Nephron progenitor cell (in vitro differentiated cells): ENCODE results near the gene NRIP2.

Experiments
- DNase-seq: peaks from one replicate; pipeline ENCODE4 v3.0.0; 2021
- H3K27ac Mint-ChIP-seq: 2 replicates; pipeline ENCODE4 v1.8.0; 2021; ENCODE audit warnings: mild to moderate bottlenecking, moderate library complexity, mixed read lengths
- H3K27me3 Mint-ChIP-seq: 2 replicates; pipeline ENCODE4 v1.8.0; 2021; ENCODE audit warnings: mild to moderate bottlenecking, low read depth, mixed read lengths; ENCODE audit not compliant: poor library complexity
- H3K36me3 Mint-ChIP-seq: 2 replicates; pipeline ENCODE4 v1.8.0; 2021; ENCODE audit warnings: low read depth, mixed read lengths
- H3K4me1 Mint-ChIP-seq: 2 replicates; pipeline ENCODE4 v1.8.0; 2021; ENCODE audit warnings: mixed read lengths
- H3K4me3 Mint-ChIP-seq: 2 replicates; pipeline ENCODE4 v1.8.0; 2021; ENCODE audit warnings: mild to moderate bottlenecking, moderate library complexity, mixed read lengths
- H3K9me3 Mint-ChIP-seq: 2 replicates; pipeline ENCODE4 v1.8.0; 2021; ENCODE audit warnings: mild to moderate bottlenecking, moderate library complexity, mixed read lengths
- CTCF ChIP-seq: fragments of 200-600 bp; sonication (generic); IDR thresholded peaks from 2 replicates; pipeline ENCODE4 v1.5.0; 2021; ENCODE audit warnings: antibody characterized with exemption

Gene NRIP2

DNA sequence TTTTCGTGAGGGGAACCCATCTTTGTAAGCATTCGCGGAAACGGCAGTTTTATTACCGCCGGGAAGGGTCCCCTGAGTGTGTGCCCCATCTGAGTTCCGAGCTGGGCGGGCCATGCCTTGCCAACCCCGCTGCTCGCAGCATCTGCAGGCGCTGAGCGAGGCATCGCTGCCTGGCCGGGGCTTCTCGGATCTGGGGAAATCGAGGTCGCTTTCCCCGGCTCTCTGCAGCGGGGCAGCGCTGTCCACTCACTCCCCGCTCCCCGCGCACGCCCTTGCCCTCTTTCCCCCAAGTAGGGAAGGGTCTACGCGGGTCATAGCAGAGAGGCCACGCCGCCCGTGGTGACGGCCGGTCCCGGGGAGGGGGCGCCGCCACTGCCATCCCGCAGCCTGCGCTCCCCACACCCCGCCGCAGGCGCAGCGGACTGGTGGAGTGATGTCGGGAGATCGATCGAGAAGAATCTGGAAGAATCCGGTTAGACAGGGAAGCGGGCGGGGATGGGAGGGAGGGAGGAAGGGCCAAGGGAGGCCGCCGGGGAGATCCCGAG lies 40.6 kb downstream of the NRIP2 start:
- Mint-ChIP-seq H3K4me3 (peak overlapping the region; percentile 77), H3K27ac (no peak overlapping the region), H3K27me3 (peaks cover 22% of the 10 kb centered on the region), H3K4me1 (peaks cover 45% of the 10 kb centered on the region), H3K9me3 (no peaks in the 10 kb centered on the region), H3K36me3 (peaks cover 26% of the 10 kb centered on the region)
- DNase-seq, result no peak
- TF ChIP-seq CTCF, result no peak

GRCh38 chr12:2793561-2793960 lies 41.3 kb downstream of the NRIP2 start:
- no peak for DNase-seq
- Mint-ChIP-seq H3K9me3 (no peaks in the 10 kb centered on the region), H3K36me3 (peaks cover 19% of the 10 kb centered on the region), H3K4me1 (peaks cover 45% of the 10 kb centered on the region), H3K27ac (no peak overlapping the region), H3K4me3 (peak overlapping the region; percentile 77), H3K27me3 (peaks cover 28% of the 10 kb centered on the region)
- TF ChIP-seq CTCF, result no peak

DNA sequence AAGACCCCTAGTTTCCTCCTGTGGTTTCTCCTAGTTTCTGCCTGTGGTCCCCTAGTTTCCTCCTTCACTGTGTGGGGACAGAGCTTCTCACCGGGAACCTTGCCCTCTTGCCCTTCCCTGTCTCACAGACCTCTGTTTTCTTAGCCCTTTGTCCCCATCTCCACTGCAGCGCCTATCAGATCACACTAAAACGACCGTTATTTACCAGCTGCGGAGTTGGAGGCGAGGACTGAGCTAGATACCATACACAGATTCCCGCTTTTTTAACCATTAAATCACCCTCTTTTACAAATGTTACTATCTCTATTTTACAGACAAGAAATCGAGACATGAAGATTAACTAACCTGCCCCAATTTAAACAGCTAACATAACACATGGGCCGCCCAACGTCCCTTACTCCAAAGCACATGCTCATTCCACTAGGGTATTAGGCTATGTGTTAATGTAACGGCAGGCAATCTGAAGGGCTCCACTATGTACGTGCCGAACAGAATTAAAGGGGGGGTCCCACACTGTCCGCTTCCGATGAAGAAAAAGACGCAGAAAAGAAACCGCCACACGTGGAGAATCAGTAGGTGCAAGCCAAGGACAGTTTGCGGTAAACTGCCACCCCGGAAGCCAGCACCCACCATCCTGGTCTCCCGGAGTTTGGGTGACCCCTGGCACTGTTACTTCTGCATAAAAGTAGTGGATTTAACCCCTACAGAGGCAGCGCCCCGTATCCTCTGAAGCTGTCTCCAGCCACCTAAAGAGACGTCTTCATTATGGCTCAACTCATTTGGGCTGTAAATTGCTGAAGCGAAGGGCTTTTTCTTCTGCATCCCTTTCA lies 41.9 kb downstream of the NRIP2 start:
- Mint-ChIP-seq H3K9me3 (no peaks in the 10 kb centered on the region), H3K27ac (peak overlapping the region; percentile 16), H3K27me3 (peaks cover 33% of the 10 kb centered on the region), H3K4me1 (peaks cover 43% of the 10 kb centered on the region), H3K36me3 (peaks cover 12% of the 10 kb centered on the region), H3K4me3 (peak overlapping the region; percentile 77)
- DNase-seq, result no peak
- TF ChIP-seq CTCF, result no peak

- H3K36me3 Mint-ChIP-seq, result no peaks in the 10 kb centered on the region
- no peaks in the 10 kb centered on the region for H3K9me3 Mint-ChIP-seq
- H3K27ac Mint-ChIP-seq, result no peak overlapping the region
- H3K27me3 Mint-ChIP-seq, result peaks cover 33% of the 10 kb centered on the region
- H3K4me3 Mint-ChIP-seq, result no peak overlapping the region
- peaks cover 25% of the 10 kb centered on the region for H3K4me1 Mint-ChIP-seq
- TF ChIP-seq CTCF, result no peak
- peak; percentile 53 for DNase-seq
Observed at GRCh38 chr12:2791089-2791488, 43.7 kb downstream of the NRIP2 start.

DNA sequence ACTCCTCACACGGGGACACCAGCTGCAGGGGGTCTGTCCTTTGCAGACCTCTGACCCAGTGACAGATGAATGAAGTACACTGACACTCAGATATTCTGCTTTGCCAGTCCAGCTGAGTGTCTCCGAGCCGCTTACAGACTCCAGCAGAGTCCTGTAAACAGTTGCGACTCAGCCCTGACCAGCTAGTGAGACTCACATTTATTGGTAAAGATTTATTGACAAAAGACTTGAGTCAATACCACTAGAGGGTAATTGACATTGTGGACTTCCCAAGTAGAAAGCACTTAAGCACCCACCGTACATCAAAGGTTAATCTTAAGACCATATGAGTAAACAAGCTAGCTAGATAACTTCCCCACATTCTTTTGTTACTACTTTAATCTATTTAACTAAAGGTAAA lies 49.8 kb downstream of the NRIP2 start:
- Mint-ChIP-seq H3K27me3 (peaks cover 45% of the 10 kb centered on the region), H3K4me1 (peaks cover 18% of the 10 kb centered on the region), H3K9me3 (no peaks in the 10 kb centered on the region), H3K36me3 (no peaks in the 10 kb centered on the region), H3K27ac (no peak overlapping the region), H3K4me3 (no peak overlapping the region)
- DNase-seq, result no peak
- no peak for TF ChIP-seq CTCF
